Colonic mucosa (tissue), 4 donors: ENCODE measurements around the gene KRTAP8-1. TPM values are rescaled to one million over a fixed set of nuclear protein-coding genes. Genes with fewer than 3 reads are reported as not detected.

Experiments used
- DNase-seq: peaks from one replicate; pipeline ENCODE4 v3.0.0-alpha.2; 2020
- H3K27ac ChIP-seq: fragments of 200-600 bp; one replicate; pipeline ENCODE4 v1.8.0; 2021
- H3K27me3 ChIP-seq: fragments of 200-600 bp; one replicate; pipeline ENCODE4 v1.8.0; 2021
- H3K36me3 ChIP-seq: fragments of 200-600 bp; one replicate; pipeline ENCODE4 v1.8.0; 2021
- H3K4me1 ChIP-seq: fragments of 200-600 bp; one replicate; pipeline ENCODE4 v1.8.0; 2021; ENCODE audit warnings: mild to moderate bottlenecking
- H3K4me3 ChIP-seq: fragments of 200-600 bp; one replicate; pipeline ENCODE4 v1.8.0; 2021
- H3K9ac ChIP-seq, 2 donors: one replicate each; pipeline ENCODE4 v1.7.0; 2013; ENCODE audit warnings: control low read depth in 2 of 2, low read depth in 2 of 2, low read length in 2 of 2
- H3K9me3 ChIP-seq: fragments of 200-600 bp; one replicate; pipeline ENCODE4 v1.8.0; 2021
- intact Hi-C: fragments of 100-400 bp; cut with DNase I; formaldehyde crosslinking; loops from one replicate; pipeline ENCODE4 v1.14.1; 2022
- total RNA-seq, 2 donors: library from RNA; stranded (reverse); fragmentation: NEBNext Ultra II Directional in 1 of 2; extraction: Animal tissue kit (Norgen Biotek cat#: 25700) in 1 of 2; gene quantifications; one replicate each; pipeline ENCODE4 v1.2.1, GENCODE V29; 2021
- TF ChIP-seq, protein P1 (sequence below): fragments of 200-600 bp; IDR thresholded peaks from one replicate; pipeline ENCODE4 v1.8.0; 2022; ENCODE audit warnings: antibody characterized with exemption, mild to moderate bottlenecking
- donor health status: healthy.
- donor health status: DM: no; HTN: no; CAD: no.
- donor health status: DM: no; HTN: no; CAD: no.

The KRTAP8-1 gene
- total RNA-seq, 2 donors from 2014 or later: not detected

DNA sequence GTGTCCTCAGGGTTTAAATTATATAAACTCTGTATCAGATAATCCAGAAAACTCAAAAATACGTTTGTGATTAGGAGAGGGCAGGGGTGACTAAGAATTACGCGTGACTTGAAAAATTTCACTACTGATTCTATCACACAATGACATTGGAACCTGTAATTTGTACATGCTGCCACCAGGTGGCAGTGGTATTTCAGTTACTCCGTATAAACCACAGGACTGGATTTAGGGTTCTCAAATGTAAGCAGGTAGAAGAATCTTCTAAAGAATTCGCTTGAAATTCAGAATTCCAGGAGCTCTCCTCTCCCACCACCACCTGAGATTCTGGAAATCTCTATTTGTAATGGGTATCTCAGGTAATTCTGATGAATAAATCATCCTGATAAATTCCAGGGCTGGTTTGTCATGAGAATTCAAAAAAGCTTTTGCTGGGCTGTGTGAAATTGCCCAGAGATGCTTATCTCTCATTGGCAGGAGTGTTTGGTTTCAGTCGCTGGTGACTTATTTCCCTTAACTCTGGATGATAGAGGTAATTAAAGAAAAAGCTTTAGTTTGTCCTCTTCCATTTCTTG lies 18.2 kb upstream of the KRTAP8-1 start:
- H3K27ac ChIP-seq: no peak overlapping the region

DNA sequence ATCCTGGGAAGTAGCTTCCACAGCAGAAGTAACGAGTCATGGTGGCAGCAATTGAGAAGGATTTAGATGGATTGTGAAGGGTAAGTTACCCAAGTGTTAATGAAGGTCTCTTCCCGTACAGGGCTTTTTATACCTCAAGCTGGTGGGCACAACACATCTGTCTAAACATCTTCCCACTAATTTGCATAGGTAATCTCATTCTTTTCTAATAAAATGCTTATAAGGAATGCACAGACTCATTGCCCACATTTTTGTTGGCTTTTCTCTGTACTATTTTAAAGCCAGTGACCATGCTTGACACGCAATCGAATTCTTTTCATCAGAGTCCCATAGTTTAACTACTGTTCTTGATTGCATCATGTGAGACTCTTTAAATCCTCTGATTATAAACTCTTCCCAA lies 16.6 kb upstream of the KRTAP8-1 start, which contains the start of gene KRTAP7-1:
TSS of gene KRTAP7-1 (minus strand) at position 101 of the 400 bp plus-strand sequence. CDS start at position 40, 61 bp downstream.
- no peaks in the 10 kb centered on the region for H3K36me3 ChIP-seq
- intact Hi-C loops: no loop called here
- TF ChIP-seq, protein P1, sequence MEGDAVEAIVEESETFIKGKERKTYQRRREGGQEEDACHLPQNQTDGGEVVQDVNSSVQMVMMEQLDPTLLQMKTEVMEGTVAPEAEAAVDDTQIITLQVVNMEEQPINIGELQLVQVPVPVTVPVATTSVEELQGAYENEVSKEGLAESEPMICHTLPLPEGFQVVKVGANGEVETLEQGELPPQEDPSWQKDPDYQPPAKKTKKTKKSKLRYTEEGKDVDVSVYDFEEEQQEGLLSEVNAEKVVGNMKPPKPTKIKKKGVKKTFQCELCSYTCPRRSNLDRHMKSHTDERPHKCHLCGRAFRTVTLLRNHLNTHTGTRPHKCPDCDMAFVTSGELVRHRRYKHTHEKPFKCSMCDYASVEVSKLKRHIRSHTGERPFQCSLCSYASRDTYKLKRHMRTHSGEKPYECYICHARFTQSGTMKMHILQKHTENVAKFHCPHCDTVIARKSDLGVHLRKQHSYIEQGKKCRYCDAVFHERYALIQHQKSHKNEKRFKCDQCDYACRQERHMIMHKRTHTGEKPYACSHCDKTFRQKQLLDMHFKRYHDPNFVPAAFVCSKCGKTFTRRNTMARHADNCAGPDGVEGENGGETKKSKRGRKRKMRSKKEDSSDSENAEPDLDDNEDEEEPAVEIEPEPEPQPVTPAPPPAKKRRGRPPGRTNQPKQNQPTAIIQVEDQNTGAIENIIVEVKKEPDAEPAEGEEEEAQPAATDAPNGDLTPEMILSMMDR: no peak

More for the DNA sequence above, 18.2 kb upstream of the KRTAP8-1 start:
- peak; percentile 22 for DNase-seq
- Histone ChIP-seq H3K27me3 (no peaks in the 10 kb centered on the region), H3K4me1 (no peaks in the 10 kb centered on the region), H3K9me3 (no peaks in the 10 kb centered on the region), H3K9ac (no peak overlapping the region), H3K36me3 (no peaks in the 10 kb centered on the region), H3K4me3 (no peak overlapping the region)
- intact Hi-C loops: no loop called here
- TF ChIP-seq, protein P1: peak; percentile 13

DNA sequence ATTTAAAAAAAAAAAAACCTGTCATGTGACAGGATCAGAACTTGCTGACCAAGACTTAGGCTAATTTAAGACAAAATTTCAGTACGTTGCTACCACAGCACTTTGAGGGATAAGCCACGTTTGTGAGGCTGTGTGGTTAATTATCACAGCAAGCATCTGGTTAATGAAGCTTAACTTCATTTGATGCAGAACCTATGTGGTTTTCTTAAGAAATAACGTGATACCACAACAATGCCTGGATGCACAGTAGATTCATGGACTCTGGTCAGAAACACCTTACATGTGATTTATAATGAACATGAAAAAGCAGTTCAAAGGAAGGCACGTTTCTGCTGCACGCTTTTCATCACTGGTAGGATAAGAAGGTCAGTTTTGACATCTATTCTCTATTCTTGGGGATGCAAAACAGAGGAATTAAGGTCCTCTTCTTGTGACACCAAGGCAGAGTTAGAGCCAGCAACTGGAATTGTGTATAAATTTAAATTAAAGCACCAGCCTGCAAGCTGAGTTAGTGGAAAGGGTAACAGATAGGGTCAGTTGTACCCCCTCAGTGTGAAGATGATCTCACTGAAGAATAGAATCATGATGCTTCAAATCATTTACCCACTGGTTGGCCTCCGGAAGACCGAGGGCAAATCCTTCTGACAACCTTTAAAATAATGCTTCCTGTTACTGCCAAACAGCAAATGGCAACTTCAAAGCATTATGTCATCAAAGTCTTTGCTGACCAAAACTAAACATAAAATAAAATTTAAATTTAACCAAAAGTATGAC lies 6.0 kb upstream of the KRTAP8-1 start:
- no peaks in the 10 kb centered on the region for H3K9me3 ChIP-seq

More for the DNA sequence above, 16.6 kb upstream of the KRTAP8-1 start, which contains the start of gene KRTAP7-1:
- DNase-seq: no peak
- H3K4me1 ChIP-seq: no peaks in the 10 kb centered on the region
- H3K9me3 ChIP-seq: no peaks in the 10 kb centered on the region
- H3K4me3 ChIP-seq: no peak within 1 kb of the TSS
- H3K27ac ChIP-seq: no peak within 1 kb of the TSS
- no peak within 1 kb of the TSS for H3K9ac ChIP-seq
- H3K27me3 ChIP-seq: no peaks in the 10 kb centered on the region

DNA sequence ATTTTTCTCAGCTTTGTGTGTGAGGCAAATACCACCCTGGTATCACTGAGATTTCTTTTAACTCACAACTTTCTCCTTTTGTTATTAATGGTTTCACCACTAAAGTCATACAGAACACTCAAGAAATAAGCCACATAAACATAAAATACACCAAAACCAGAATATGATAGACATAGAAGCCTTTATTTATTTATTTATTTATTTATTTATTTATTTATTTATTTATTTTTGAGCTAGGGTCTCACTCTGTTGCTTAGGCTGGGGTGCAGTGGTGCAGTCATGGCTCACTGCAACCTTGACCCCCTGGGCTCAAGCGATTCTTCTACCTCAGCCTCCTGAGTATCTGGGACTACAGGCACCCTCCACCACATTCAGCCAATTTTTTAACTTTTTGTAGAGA lies 12.5 kb downstream of the KRTAP8-1 start:
- Histone ChIP-seq H3K9ac (no peak overlapping the region), H3K4me3 (no peak overlapping the region), H3K36me3 (no peaks in the 10 kb centered on the region), H3K9me3 (no peaks in the 10 kb centered on the region), H3K27ac (no peak overlapping the region), H3K4me1 (no peaks in the 10 kb centered on the region), H3K27me3 (no peaks in the 10 kb centered on the region)
- DNase-seq: no peak
- TF ChIP-seq, protein P1: no peak
- intact Hi-C loops: no loop called here

More for the DNA sequence above, 6.0 kb upstream of the KRTAP8-1 start:
- no peak for DNase-seq
- Histone ChIP-seq H3K4me3 (no peak overlapping the region), H3K27ac (no peak overlapping the region), H3K27me3 (no peaks in the 10 kb centered on the region), H3K36me3 (no peaks in the 10 kb centered on the region), H3K4me1 (no peaks in the 10 kb centered on the region), H3K9ac (no peak overlapping the region)
- intact Hi-C loops: no loop called here
- TF ChIP-seq, protein P1: no peak

DNA sequence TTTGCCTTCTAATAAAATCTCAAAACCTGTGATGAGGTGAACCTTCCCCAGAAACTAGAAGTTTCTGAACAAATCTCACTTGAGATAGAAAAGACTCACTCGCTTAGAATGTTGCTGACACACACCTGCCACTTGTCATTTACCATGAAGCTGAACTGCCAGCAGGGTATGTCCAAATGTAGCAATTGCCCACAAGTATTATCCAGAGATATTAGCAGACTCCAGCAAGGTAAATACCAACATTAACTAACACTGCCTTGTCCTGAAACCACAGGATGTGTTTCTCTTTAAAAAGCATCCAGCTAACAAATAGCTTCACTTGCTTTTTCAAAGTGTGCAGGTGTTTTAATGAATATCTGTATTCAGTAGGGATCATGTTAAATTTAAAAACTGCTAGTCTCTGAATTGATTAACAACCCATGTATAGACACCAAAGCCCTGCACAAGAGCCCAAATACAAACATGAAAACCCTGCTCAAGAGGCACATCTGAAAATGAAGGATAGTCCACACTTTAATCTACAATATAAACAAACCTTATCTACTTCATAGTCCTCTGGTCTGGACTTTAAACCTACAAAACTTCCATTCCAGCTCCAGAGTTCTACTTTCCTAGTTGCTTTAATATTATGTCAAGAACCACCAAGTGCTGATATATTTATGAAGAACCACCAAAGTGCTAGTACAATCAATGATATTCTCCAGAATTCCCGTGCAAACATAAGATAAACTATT lies 19.3 kb downstream of the KRTAP8-1 start:
- H3K4me3 ChIP-seq: no peak overlapping the region
- H3K36me3 ChIP-seq: no peaks in the 10 kb centered on the region
- H3K27me3 ChIP-seq: no peaks in the 10 kb centered on the region
- no peaks in the 10 kb centered on the region for H3K4me1 ChIP-seq
- H3K9me3 ChIP-seq: no peaks in the 10 kb centered on the region
- H3K9ac ChIP-seq: no peak overlapping the region
- TF ChIP-seq, protein P1: no peak
- intact Hi-C loops: no loop called here
- DNase-seq: no peak
- H3K27ac ChIP-seq: no peak overlapping the region
